RWPE2 (cell line): Measurements from ENCODE around the gene NADK2.

Source experiments
- ATAC-seq: fragments of 200-7000 bp; cut with Tn5 transposase; 3 replicates; pipeline ENCODE4 v1.9.1; 2021; ENCODE audit warnings: low read depth
- DNase-seq: peaks from one replicate; pipeline ENCODE4 v3.0.0-alpha.2; 2020; ENCODE audit warnings: low spot score
- H3K27ac ChIP-seq: fragments of 450-650 bp; 2 replicates; pipeline ENCODE4 v1.5.1; 2017; ENCODE audit warnings: mild to moderate bottlenecking; ENCODE audit not compliant: poor library complexity, severe bottlenecking
- H3K27me3 ChIP-seq: fragments of 250-450 bp; sonication (Bioruptor Pico); 2 replicates; pipeline ENCODE4 v1.5.1; 2021; ENCODE audit warnings: mild to moderate bottlenecking, moderate library complexity; ENCODE audit not compliant: insufficient read depth, poor library complexity, severe bottlenecking
- H3K36me3 ChIP-seq: fragments of 250-450 bp; sonication (Bioruptor Pico); 2 replicates; pipeline ENCODE4 v1.5.1; 2020; ENCODE audit warnings: low read depth, mild to moderate bottlenecking, moderate library complexity
- H3K4me1 ChIP-seq: fragments of 250-450 bp; sonication (Bioruptor Pico); 2 replicates; pipeline ENCODE4 v1.5.1; 2021; ENCODE audit warnings: mild to moderate bottlenecking, moderate library complexity; ENCODE audit not compliant: insufficient read depth, poor library complexity, severe bottlenecking
- H3K4me3 ChIP-seq: fragments of 250-450 bp; sonication (Bioruptor Pico); 2 replicates; pipeline ENCODE4 v1.5.1; 2021; ENCODE audit warnings: mild to moderate bottlenecking, moderate library complexity; ENCODE audit not compliant: severe bottlenecking
- H3K9me3 ChIP-seq: fragments of 250-450 bp; sonication (Bioruptor Pico); 2 replicates; pipeline ENCODE4 v1.5.1; 2021; ENCODE audit warnings: mild to moderate bottlenecking, moderate library complexity; ENCODE audit not compliant: severe bottlenecking
- CTCF ChIP-seq: fragments of 450-650 bp; IDR thresholded peaks from one replicate; pipeline ENCODE4 v1.5.1; 2017; ENCODE audit warnings: mild to moderate bottlenecking, moderate library complexity; ENCODE audit not compliant: poor library complexity, severe bottlenecking

NADK2 gene

GRCh38 chr5:36270876-36271575 is 29.3 kb upstream of the NADK2 start:
- no peak for ATAC-seq
- H3K4me3 ChIP-seq, result no peak overlapping the region

GRCh38 chr5:36270175-36270574 is 28.4 kb upstream of the NADK2 start:
- no peak for DNase-seq
- H3K4me3 ChIP-seq, result no peak overlapping the region
- no peak overlapping the region for H3K27ac ChIP-seq
- H3K4me1 ChIP-seq, result no peaks in the 10 kb centered on the region
- no peaks in the 10 kb centered on the region for H3K36me3 ChIP-seq
- ATAC-seq, result no peak
- H3K9me3 ChIP-seq, result no peaks in the 10 kb centered on the region
- no peak for TF ChIP-seq CTCF
- no peaks in the 10 kb centered on the region for H3K27me3 ChIP-seq

More at GRCh38 chr5:36270876-36271575, 29.3 kb upstream of the NADK2 start:
- no peaks in the 10 kb centered on the region for H3K27me3 ChIP-seq
- no peaks in the 10 kb centered on the region for H3K36me3 ChIP-seq
- no peak for DNase-seq
- no peak for TF ChIP-seq CTCF
- H3K4me1 ChIP-seq, result no peaks in the 10 kb centered on the region
- no peaks in the 10 kb centered on the region for H3K9me3 ChIP-seq
- H3K27ac ChIP-seq, result no peak overlapping the region

- no peaks in the 10 kb centered on the region for H3K4me1 ChIP-seq
- H3K27me3 ChIP-seq, result no peaks in the 10 kb centered on the region
- ATAC-seq, result no peak
- H3K9me3 ChIP-seq, result no peaks in the 10 kb centered on the region
- H3K27ac ChIP-seq, result no peak overlapping the region
- H3K4me3 ChIP-seq, result no peak overlapping the region
- DNase-seq, result no peak
- H3K36me3 ChIP-seq, result no peaks in the 10 kb centered on the region
- TF ChIP-seq CTCF, result no peak
These were observed 27.8 kb upstream of the NADK2 start for GRCh38 chr5:36269478-36269877.

GRCh38 chr5:36267905-36268304 is 26.2 kb upstream of the NADK2 start:
- Histone ChIP-seq H3K27ac (no peak overlapping the region), H3K4me1 (no peaks in the 10 kb centered on the region), H3K36me3 (no peaks in the 10 kb centered on the region), H3K9me3 (no peaks in the 10 kb centered on the region), H3K27me3 (no peaks in the 10 kb centered on the region), H3K4me3 (no peak overlapping the region)
- DNase-seq (no peak), ATAC-seq (no peak)
- no peak for TF ChIP-seq CTCF

- H3K27me3 ChIP-seq, result no peaks in the 10 kb centered on the region
- no peak overlapping the region for H3K4me3 ChIP-seq
- no peaks in the 10 kb centered on the region for H3K9me3 ChIP-seq
- H3K27ac ChIP-seq, result no peak overlapping the region
- no peaks in the 10 kb centered on the region for H3K36me3 ChIP-seq
- TF ChIP-seq CTCF, result no peak
- ATAC-seq (no peak), DNase-seq (no peak)
- H3K4me1 ChIP-seq, result no peaks in the 10 kb centered on the region
These were observed 22.6 kb upstream of the NADK2 start for GRCh38 chr5:36264202-36264760.
